K562 (cell line): ENCODE results near the gene MROH8. TPM values are rescaled to one million over a fixed set of nuclear protein-coding genes. Genes with fewer than 3 reads are reported as not detected.
A peak's percentile ranks its signal among the peaks of the same experiment; 100 is the strongest.

Experiments used
- ATAC-seq: fragments of 200-7000 bp; cut with Tn5 transposase; 3 replicates; pipeline ENCODE4 v1.9.1; 2020; ENCODE audit warnings: moderate library complexity
- BruUV-seq: library from RNA; stranded (reverse); fragments of 400-500 nt; replicated peaks from 2 replicates; lab custom pipeline; 2021; lab: Mats Ljungman, UMichigan
- CTCF ChIA-PET: fragments of 300-600 bp; formaldehyde crosslinking; extraction: SDS; loops from one replicate; lab custom pipeline; 2021; ENCODE audit warnings: low intra/inter-chr PET ratio; lab: Yijun Ruan, JAX
- POLR2A ChIA-PET: fragments of 300-600, 350-650 bp; sonication (Branson Sonifier 250); formaldehyde crosslinking; extraction: SDS; loops from one replicate; lab custom pipeline; 2021; ENCODE audit warnings: antibody characterized with exemption, inconsistent platforms; lab: Yijun Ruan, JAX
- DNase-seq, 4 experiments: peaks; one replicate each; pipeline versions ENCODE4 v3.0.0 to v3.0.0-alpha.2; 2011 to 2018; ENCODE audit warnings: low spot score in 3 of 4, mixed read lengths in 3 of 4; ENCODE audit errors: extremely low read depth in 1 of 4
- FAIRE-seq: peaks from 2 replicates; lab custom pipeline; 2011; peaks lifted over from hg19 to GRCh38; lab: Jason Lieb, UNC
- H2AFZ ChIP-seq: 2 replicates; pipeline ENCODE4 v1.6.0; 2011; ENCODE audit warnings: low read depth, low read length, control low read depth, inconsistent platforms
- H3K27ac ChIP-seq: fragments of 200-600 bp; 3 replicates; pipeline ENCODE4 v1.8.0; 2011; ENCODE audit warnings: low read depth, mild to moderate bottlenecking, control low read depth, inconsistent platforms, low read length, moderate library complexity, mixed read lengths; ENCODE audit errors: extremely low read depth
- H3K27me3 ChIP-seq, 2 experiments: fragments of 300-600 bp in 1 of 2; 2 replicates in 1 of 2; 3 replicates in 1 of 2; pipeline versions ENCODE4 v1.6.0 to v1.8.0; 2011; ENCODE audit warnings: inconsistent platforms in 2 of 2, low read length in 2 of 2, mild to moderate bottlenecking in 1 of 2, mixed read lengths in 1 of 2, moderate library complexity in 1 of 2; ENCODE audit not compliant: control insufficient read depth in 2 of 2, insufficient read depth in 2 of 2
- H3K36me3 ChIP-seq: fragments of 300-600 bp; 3 replicates; pipeline ENCODE4 v1.8.0; 2011; ENCODE audit warnings: mild to moderate bottlenecking, low read length, inconsistent platforms; ENCODE audit not compliant: control insufficient read depth, insufficient read depth
- H3K4me1 ChIP-seq, 2 experiments: fragments of 200-600 bp in 1 of 2; replicated peaks in 1 of 2; 2 replicates in 1 of 2; 3 replicates in 1 of 2; pipeline versions ENCODE4 v1.5.1 to v1.8.0; 2011; ENCODE audit warnings: inconsistent platforms in 2 of 2, low read length in 2 of 2, mild to moderate bottlenecking in 1 of 2, mixed read lengths in 1 of 2, moderate library complexity in 1 of 2; ENCODE audit not compliant: control insufficient read depth in 2 of 2, insufficient read depth in 2 of 2
- H3K4me2 ChIP-seq: 2 replicates; pipeline ENCODE4 v1.6.1; 2011; ENCODE audit warnings: low read length, control low read depth, inconsistent platforms, mixed read lengths; ENCODE audit not compliant: insufficient read depth
- H3K4me3 ChIP-seq: fragments of 200-600 bp; sonication (generic), shearing (Covaris generic); 2 replicates; pipeline ENCODE4 v1.5.1; 2016; ENCODE audit warnings: control low read depth, inconsistent platforms
- H3K79me2 ChIP-seq: fragments of 200-600 bp; 3 replicates; pipeline ENCODE4 v1.8.0; 2011; ENCODE audit warnings: low read length, inconsistent platforms; ENCODE audit not compliant: control insufficient read depth, insufficient read depth
- H3K9ac ChIP-seq, 2 experiments: 2 replicates each; pipeline versions ENCODE4 v1.6.0 to v1.6.1; 2011; ENCODE audit warnings: low read depth in 2 of 2, low read length in 2 of 2, control low read depth in 1 of 2, inconsistent platforms in 1 of 2, mild to moderate bottlenecking in 1 of 2, mixed read lengths in 1 of 2; ENCODE audit not compliant: insufficient read depth in 1 of 2
- H3K9me1 ChIP-seq: one replicate; pipeline ENCODE4 v1.6.0; 2011; ENCODE audit warnings: inconsistent platforms, mild to moderate bottlenecking, low read length, moderate library complexity; ENCODE audit not compliant: control insufficient read depth, insufficient read depth
- H3K9me3 ChIP-seq: replicated peaks from 2 replicates; pipeline ENCODE4 v1.5.1; 2011; ENCODE audit warnings: low read depth, low read length, inconsistent platforms; ENCODE audit not compliant: control insufficient read depth, insufficient read depth
- H4K20me1 ChIP-seq: replicated peaks from 2 replicates; pipeline ENCODE4 v1.6.1; 2011; ENCODE audit warnings: low read length, inconsistent platforms, mixed read lengths; ENCODE audit not compliant: control insufficient read depth, insufficient read depth
- DMBX1 ChIP-seq: fragments of 250-450 bp; sonication (Bioruptor Pico); IDR thresholded peaks from 2 replicates; pipeline ENCODE4 v1.8.0; 2022; ENCODE audit warnings: inconsistent platforms, mild to moderate bottlenecking, moderate library complexity, borderline replicate concordance
- E2F6 ChIP-seq, 2 experiments: IDR thresholded peaks; 2 replicates each; pipeline ENCODE4 v1.6.1; 2011; ENCODE audit warnings: borderline replicate concordance in 1 of 2, control low read depth in 1 of 2, low read depth in 1 of 2, low read length in 1 of 2, mild to moderate bottlenecking in 1 of 2, mixed read lengths in 1 of 2, moderate library complexity in 1 of 2; ENCODE audit not compliant: insufficient read depth in 1 of 2, insufficient read length in 1 of 2, poor library complexity in 1 of 2, severe bottlenecking in 1 of 2; ENCODE audit errors: extremely low read depth in 1 of 2
- ELK3 ChIP-seq: fragments of 450-650 bp; formaldehyde crosslinking; IDR thresholded peaks from 2 replicates; pipeline ENCODE4 v1.4.0; 2020; ENCODE audit warnings: mild to moderate bottlenecking
- JUND ChIP-seq, 2 experiments: IDR thresholded peaks; 2 replicates in 1 of 2; 3 replicates in 1 of 2; pipeline ENCODE4 v1.6.1; 2011; ENCODE audit warnings: borderline replicate concordance in 2 of 2, low read depth in 2 of 2, low read length in 2 of 2, improper control_type of control experiment in 1 of 2, missing biosample characterization in 1 of 2, missing genetic modification characterization in 1 of 2, missing genetic modification reagents in 1 of 2
- LARP7 ChIP-seq: fragments of 450-650 bp; IDR thresholded peaks from 2 replicates; pipeline ENCODE4 v1.6.1; 2016
- MAFG ChIP-seq: fragments of 450-650 bp; conservative IDR thresholded peaks from 2 replicates; pipeline ENCODE4 v1.6.1; 2016; ENCODE audit warnings: missing genetic modification characterization, missing compliant biosample characterization
- MAX ChIP-seq: sonication (generic); formaldehyde crosslinking; IDR thresholded peaks from 2 replicates; pipeline ENCODE4 v1.9.0; 2022; ENCODE audit warnings: mild to moderate bottlenecking, missing genetic modification reagents
- MCM3 ChIP-seq: fragments of 450-650 bp; IDR thresholded peaks from 2 replicates; pipeline ENCODE4 v1.6.1; 2016
- MNT ChIP-seq, 2 experiments: fragments of 450-650 bp; conservative IDR thresholded peaks; 2 replicates each; pipeline ENCODE4 v1.6.1; 2017; ENCODE audit warnings: mild to moderate bottlenecking in 2 of 2, moderate library complexity in 2 of 2
- NFYB ChIP-seq: IDR thresholded peaks from 2 replicates; pipeline ENCODE4 v1.6.1; 2011; ENCODE audit warnings: mild to moderate bottlenecking, moderate library complexity; ENCODE audit not compliant: insufficient read length; ENCODE audit errors: extremely low read depth
- ZBTB43 ChIP-seq: sonication (generic); formaldehyde crosslinking; IDR thresholded peaks from 2 replicates; pipeline ENCODE4 v1.8.0; 2023; ENCODE audit warnings: mild to moderate bottlenecking, missing genetic modification reagents
- ZFX ChIP-seq: sonication (generic); formaldehyde crosslinking; IDR thresholded peaks from 2 replicates; pipeline ENCODE4 v1.8.0; 2022; ENCODE audit warnings: mild to moderate bottlenecking, missing genetic modification reagents, moderate library complexity
- ZNF184 ChIP-seq: sonication (generic); formaldehyde crosslinking; IDR thresholded peaks from 2 replicates; pipeline ENCODE4 v1.5.0; 2020; ENCODE audit warnings: missing genetic modification reagents
- WGBS: fragments of 100-300 bp; shearing (Covaris generic); methylation state at CpG from one replicate; pipeline ENCODE4 v1.1.6; 2016; ENCODE audit warnings: low coverage, mixed read lengths; ENCODE audit not compliant: insufficient coverage; ENCODE audit errors: missing lambda C conversion rate; 5-methylcytosine and 5-hydroxymethylcytosine counted together
- in situ Hi-C: fragments of 300-500 bp; cut with MboI; formaldehyde crosslinking; loops from 4 replicates; pipeline ENCODE4 v1.15.0; 2018; ENCODE audit warnings: inconsistent platforms, mixed read lengths
- intact Hi-C: fragments of 100-400 bp; cut with micrococcal nuclease; formaldehyde crosslinking; loops from 2 replicates; pipeline ENCODE4 v1.14.2; 2022
- polyA plus RNA-seq, 8 experiments: library from polyadenylated mRNA; depleted of rRNA in 4 of 8; stranded (reverse) in 5 of 8; unstranded in 3 of 8; fragments of >200 nt; fragmentation: Nextera tagmentation in 2 of 8; fragmentation: Illumina TruSeq in 1 of 8; extraction: Ambion mirVana in 2 of 8; extraction: Trizol in 1 of 8; gene quantifications; 2 replicates each; pipeline versions ENCODE4 v1.2.1 to v1.2.3, GENCODE V29; 2011 to 2014; ENCODE audit warnings: inconsistent platforms in 1 of 8, missing spikeins in 1 of 8
- total RNA-seq, 7 experiments: library from RNA; depleted of rRNA in 6 of 7; stranded (reverse); fragments of >200 nt in 6 of 7; fragmentation: Illumina TruSeq in 2 of 7; extraction: Trizol in 2 of 7; gene quantifications; 2 replicates each; pipeline versions ENCODE4 v1.2.1 to v1.2.3, GENCODE V29; 2011 to 2021; ENCODE audit warnings: low replicate concordance in 1 of 7

MROH8 gene
- total and polyA plus RNA-seq, 9 of the 15 experiments (the other 6 are each of a cell fraction or from before 2014, with no cell fraction given), result 0.21 to 1.5 (median 0.78) TPM

GRCh38 chr20:37096415-37097041 lies 82.8 kb downstream of the MROH8 start:
- ChIA-PET POLR2A (interaction anchor here (1.0 to 2.2 kb wide), 9 partner anchors 10 to 95 kb away, joined by 3 to 16 read pairs (median 3); partner anchors contain the start of genes MROH8 and RPN2), CTCF (no interaction called here)
- Histone ChIP-seq H3K9ac (peak overlapping the region; percentile 85 to 99), H4K20me1 (no peaks in the 10 kb centered on the region), H3K79me2 (peaks cover 42% of the 10 kb centered on the region), H3K9me1 (no peaks in the 10 kb centered on the region), H3K9me3 (no peaks in the 10 kb centered on the region), H2AFZ (peak overlapping the region; percentile 99), H3K27ac (peak overlapping the region; percentile 99), H3K4me1 (peaks cover 24 to 25% of the 10 kb centered on the region in 2 experiments), H3K4me2 (peak overlapping the region; percentile 94), H3K4me3 (peak overlapping the region; percentile 50), H3K36me3 (peaks cover 27% of the 10 kb centered on the region), H3K27me3 (no peaks in the 10 kb centered on the region)
- TSS peak; percentile 95 for BruUV-seq
- intact Hi-C loops, result loop anchor here (1.0 kb wide), 1 partner anchor 58 kb away; no protein-coding TSS in a partner anchor
- FAIRE-seq (peak; percentile 75), ATAC-seq (peak; percentile 13; the same call in 2 of the 3 replicates), DNase-seq (peak in 2 of 4 experiments; percentile 30 to 61)
- 12% methylated on average over 11 of the region's 11 CpGs for WGBS
- in situ Hi-C loops, result no loop called here
- TF ChIP-seq MNT (conservative IDR thresholded peaks at IDR 0.05) (0 out of 4 replicates have a peak, but pooled peaks of 1 of the 2 experiments have one; percentile 1), ZFX (CRISPR knock-in tag) (peak; percentile 9; the same call in 1 of the 2 replicates), MAFG (tag) (no peak), ZBTB43 (CRISPR knock-in tag) (no peak), LARP7 (no peak), ELK3 (CRISPR knock-in tag) (no peak), E2F6 (IDR thresholded peaks at IDR 0.05; ENCODE audit: borderline replicate concordance in 1 of 2, extremely low read depth in 1 of 2, insufficient read depth in 1 of 2, insufficient read length in 1 of 2, low read depth in 1 of 2, low read length in 1 of 2, poor library complexity in 1 of 2, severe bottlenecking in 1 of 2) (peak in 1 of 2 experiments; percentile 73), MCM3 (no peak), JUND (IDR thresholded peaks at IDR 0.05; ENCODE audit: borderline replicate concordance, low read depth, low read length) (no peak), JUND (tag; IDR thresholded peaks at IDR 0.05; ENCODE audit: borderline replicate concordance, low read depth, low read length) (0 out of 3 replicates have a peak, but pooled peaks have one; percentile 11), NFYB (peak; percentile 56), ZNF184 (CRISPR knock-in tag) (no peak), MAX (CRISPR knock-in tag) (no peak), DMBX1 (CRISPR knock-in tag) (no peak)
